Stomach (tissue), 9 donors: ENCODE data around the gene ARL6IP4. TPM values are rescaled to one million over a fixed set of nuclear protein-coding genes. Genes with fewer than 3 reads are reported as not detected.

ENCODE experiments used
- DNase-seq, 2 donors: peaks; one replicate each; pipeline versions ENCODE4 v3.0.0 to v3.0.0-alpha.2; 2013 to 2019
- H3K27ac ChIP-seq, 5 donors: fragments of 200-600 bp in 4 of 5; sonication (generic) in 4 of 5; one replicate each; pipeline ENCODE4 v1.5.1; 2013 to 2019; ENCODE audit warnings: mild to moderate bottlenecking in 1 of 5, moderate library complexity in 1 of 5
- H3K27me3 ChIP-seq, 3 donors: fragments of 200-600 bp; sonication (generic); one replicate each; pipeline ENCODE4 v1.5.1; 2017 to 2019; ENCODE audit warnings: mixed run types in 1 of 3
- H3K36me3 ChIP-seq, 4 donors: fragments of 200-600 bp; sonication (generic); 1 replicate in 3 of 4; 2 replicates in 1 of 4; pipeline ENCODE4 v1.5.1; 2016 to 2019
- H3K4me1 ChIP-seq, 4 donors: fragments of 200-600 bp; sonication (generic); one replicate each; pipeline ENCODE4 v1.5.1; 2016 to 2019
- H3K4me3 ChIP-seq, 4 donors: fragments of 200-600 bp; sonication (generic) in 3 of 4; one replicate each; pipeline ENCODE4 v1.5.1; 2016 to 2019; ENCODE audit warnings: mild to moderate bottlenecking in 1 of 4
- H3K9me3 ChIP-seq, 4 donors: fragments of 200-600 bp; sonication (generic); one replicate each; pipeline ENCODE4 v1.5.1; 2016 to 2019
- CTCF ChIP-seq, 7 experiments: fragments of 450-650 bp in 4 of 7; fragments of 200-600 bp in 3 of 7; sonication (generic) in 3 of 7; IDR thresholded peaks; one replicate each; pipeline ENCODE4 v1.5.1; 2016 to 2019; ENCODE audit warnings: antibody characterized with exemption in 7 of 7, control low read depth in 2 of 7, mild to moderate bottlenecking in 1 of 7
- EP300 ChIP-seq: sonication (generic); formaldehyde crosslinking; IDR thresholded peaks from one replicate; pipeline ENCODE4 v1.6.1; 2017; ENCODE audit warnings: antibody characterized with exemption
- POLR2A ChIP-seq, 4 donors: fragments of 450-650 bp; IDR thresholded peaks; one replicate each; pipeline ENCODE4 v1.6.1; 2016; ENCODE audit warnings: antibody characterized with exemption in 4 of 4, control low read depth in 2 of 4, mild to moderate bottlenecking in 1 of 4, moderate library complexity in 1 of 4
- POLR2AphosphoS5 ChIP-seq, 3 donors: sonication (generic); formaldehyde crosslinking; IDR thresholded peaks; one replicate each; pipeline ENCODE4 v1.6.1; 2016; ENCODE audit warnings: antibody characterized with exemption in 3 of 3
- WGBS, 5 donors: extraction: QIAGEN DNeasy Blood & Tissue Kit in 3 of 5; methylation state at CpG; one replicate each; pipeline versions ENCODE4 v1.1.5 to v1.1.7; 2013 to 2018; 5-methylcytosine and 5-hydroxymethylcytosine counted together
- intact Hi-C: fragments of 100-400 bp; cut with DNase I; formaldehyde crosslinking; loops from one replicate; pipeline ENCODE4 v1.15.1; 2023; ENCODE audit warnings: low total_unique reads
- polyA plus RNA-seq, 3 donors: library from polyadenylated mRNA; stranded (reverse); fragments of 200-250 nt; gene quantifications; one replicate each; pipeline ENCODE4 v1.2.3, GENCODE V29; 2013
- total RNA-seq, 5 donors: library from RNA; depleted of rRNA; stranded (reverse); fragments of >200 nt; gene quantifications; one replicate each; pipeline versions ENCODE4 v1.1.0 to v1.2.3, GENCODE V29; 2014 to 2016
- donor health status: healthy with polysubstance abuse.
- donor health status: Bipolar disorder and iron deficiency.
- donor health status: healthy.

Gene ARL6IP4
- total and polyA plus RNA-seq, 8 donors: 104 to 432 (median 284) TPM

GRCh38 chr12:122989225-122989839 lies 8.9 kb downstream of the ARL6IP4 start:
- Histone ChIP-seq H3K9me3 (no peaks in the 10 kb centered on the region), H3K4me3 (no peak overlapping the region), H3K27ac (no peak overlapping the region), H3K27me3 (no peaks in the 10 kb centered on the region), H3K4me1 (peaks cover 6 to 15% (median 12%) of the 10 kb centered on the region in 4 donors), H3K36me3 (peaks cover 8 to 76% (median 67%) of the 10 kb centered on the region in 4 donors)
- no peak for DNase-seq
- intact Hi-C loops: loop anchor here (10.0 kb wide), 1 partner anchor 245 kb away; the partner anchor contains the start of genes MPHOSPH9 and MTRFR
- 88 to 92% (median 91%) methylated on average over 5 to 10 of the region's 10 CpGs for WGBS, 5 donors
- no peak for TF ChIP-seq POLR2AphosphoS5 (IDR thresholded peaks at IDR 0.05)
- TF ChIP-seq EP300: no peak
- no peak for TF ChIP-seq CTCF (IDR thresholded peaks at IDR 0.05)
- no peak for TF ChIP-seq POLR2A (IDR thresholded peaks at IDR 0.05)

- Histone ChIP-seq H3K9me3 (no peaks in the 10 kb centered on the region), H3K4me1 (peaks cover under 1 to 9% (median 6%) of the 10 kb centered on the region in 4 donors), H3K27me3 (no peaks in the 10 kb centered on the region), H3K27ac (no peak overlapping the region), H3K4me3 (no peak overlapping the region), H3K36me3 (peaks cover 8 to 81% (median 70%) of the 10 kb centered on the region in 4 donors)
- no peak for DNase-seq
- intact Hi-C loops: loop anchor here (10.0 kb wide), 1 partner anchor 245 kb away; the partner anchor contains the start of genes MPHOSPH9 and MTRFR
- TF ChIP-seq POLR2AphosphoS5 (IDR thresholded peaks at IDR 0.05): no peak
- 88 to 96% (median 91%) methylated on average over 18 to 22 of the region's 22 CpGs for WGBS, 5 donors
Observed at GRCh38 chr12:122989874-122990419, 9.5 kb downstream of the ARL6IP4 start.

GRCh38 chr12:122990561-122990960 lies 10.1 kb downstream of the ARL6IP4 start:
- TF ChIP-seq POLR2A (IDR thresholded peaks at IDR 0.05) (no peak), CTCF (IDR thresholded peaks at IDR 0.05) (no peak), EP300 (no peak), POLR2AphosphoS5 (IDR thresholded peaks at IDR 0.05) (no peak)
- Histone ChIP-seq H3K27me3 (no peaks in the 10 kb centered on the region), H3K27ac (no peak overlapping the region), H3K4me1 (peaks cover 0 to 3% (median 2%) of the 10 kb centered on the region in 4 donors), H3K4me3 (no peak overlapping the region), H3K9me3 (no peaks in the 10 kb centered on the region), H3K36me3 (peaks cover 8 to 86% (median 72%) of the 10 kb centered on the region in 4 donors)
- DNase-seq: no peak
- 83 to 96% (median 89%) methylated on average over 13 of the region's 13 CpGs; no CpG with 5 or more reads in 1 of the 5 donors for WGBS, 5 donors
- intact Hi-C loops: no loop called here

- Histone ChIP-seq H3K27me3 (no peaks in the 10 kb centered on the region), H3K9me3 (no peaks in the 10 kb centered on the region), H3K4me3 (no peak overlapping the region), H3K4me1 (peaks cover 0 to 8% (median 5%) of the 10 kb centered on the region in 4 donors), H3K36me3 (peaks cover 8 to 84% (median 69%) of the 10 kb centered on the region in 4 donors), H3K27ac (no peak overlapping the region)
- TF ChIP-seq POLR2A (IDR thresholded peaks at IDR 0.05): no peak
- TF ChIP-seq CTCF (IDR thresholded peaks at IDR 0.05): no peak
- no peak for TF ChIP-seq EP300
- no peak for TF ChIP-seq POLR2AphosphoS5 (IDR thresholded peaks at IDR 0.05)
- no peak for DNase-seq
- intact Hi-C loops: no loop called here
- WGBS, 5 donors: 88 to 94% (median 92%) methylated on average over 7 to 13 of the region's 13 CpGs
Observed at GRCh38 chr12:122990961-122991622, 10.6 kb downstream of the ARL6IP4 start.
